Measurements from ENCODE around the gene PFKFB4. TPM values are rescaled to one million over a fixed set of nuclear protein-coding genes. Genes with fewer than 3 reads are reported as not detected.
A peak's percentile ranks its signal among the peaks of the same experiment; 100 is the strongest.

Gene PFKFB4
- total and polyA plus RNA-seq, 2 of the 8 experiments (the other 6 are each of a cell fraction or from before 2014, with no cell fraction given), result 10.7 to 20.1 TPM

GRCh38 chr3:48475188-48475587 is 81.4 kb downstream of the PFKFB4 start (continued):
- TF ChIP-seq CTCF (IDR thresholded peaks at IDR 0.05; ENCODE audit: control extremely low read depth in 1 of 3, insufficient read depth in 1 of 3, low read depth in 1 of 3, low read length in 3 of 3) (peak in 1 of 3 experiments; percentile 33; a peak in 1 of 4 replicates), RBBP5 (IDR thresholded peaks at IDR 0.05; ENCODE audit: borderline replicate concordance, low read depth, low read length) (no peak)

Measured in H1 (cell line).